Esophagus squamous epithelium (tissue), 5 donors: Measurements from ENCODE around the gene MLX. TPM values are rescaled to one million over a fixed set of nuclear protein-coding genes. Genes with fewer than 3 reads are reported as not detected.

ENCODE experiments used
- DNase-seq: peaks from one replicate; lab custom pipeline; 2025; lab: John Stamatoyannopoulos, UW
- H3K27ac ChIP-seq, 4 donors: fragments of 200-600 bp; sonication (generic); one replicate each; pipeline ENCODE4 v1.5.1; 2016 to 2019; ENCODE audit warnings: mild to moderate bottlenecking in 1 of 4
- H3K27me3 ChIP-seq, 4 donors: fragments of 200-600 bp; sonication (generic); 1 replicate in 3 of 4; 2 replicates in 1 of 4; pipeline versions ENCODE4 v1.5.1 to v1.6.0; 2017 to 2021; ENCODE audit warnings: antibody characterized with exemption in 1 of 4
- H3K36me3 ChIP-seq, 3 donors: fragments of 200-600 bp; sonication (generic); one replicate each; pipeline ENCODE4 v1.5.1; 2016 to 2019
- H3K4me1 ChIP-seq, 3 donors: fragments of 200-600 bp; sonication (generic); one replicate each; pipeline ENCODE4 v1.5.1; 2017 to 2019
- H3K4me3 ChIP-seq, 4 donors: fragments of 200-600 bp; sonication (generic); 1 replicate in 3 of 4; 2 replicates in 1 of 4; pipeline ENCODE4 v1.5.1; 2016 to 2019; ENCODE audit warnings: mild to moderate bottlenecking in 2 of 4, moderate library complexity in 1 of 4
- H3K9me3 ChIP-seq, 3 donors: fragments of 200-600 bp; sonication (generic); one replicate each; pipeline ENCODE4 v1.5.1; 2016 to 2019
- CTCF ChIP-seq, 6 experiments: fragments of 450-650 bp in 4 of 6; fragments of 200-600 bp in 2 of 6; sonication (generic) in 2 of 6; IDR thresholded peaks; one replicate each; pipeline ENCODE4 v1.5.1; 2016 to 2019; ENCODE audit warnings: antibody characterized with exemption in 6 of 6, mild to moderate bottlenecking in 4 of 6, moderate library complexity in 4 of 6
- POLR2A ChIP-seq, 4 donors: fragments of 450-650 bp; IDR thresholded peaks; one replicate each; pipeline ENCODE4 v1.6.1; 2017; ENCODE audit warnings: antibody characterized with exemption in 4 of 4, mild to moderate bottlenecking in 4 of 4, moderate library complexity in 3 of 4
- WGBS, 2 donors: methylation state at CpG; one replicate each; pipeline ENCODE4 v1.1.5; 2018; 5-methylcytosine and 5-hydroxymethylcytosine counted together
- intact Hi-C: fragments of 100-400 bp; cut with DNase I; formaldehyde crosslinking; loops from one replicate; pipeline ENCODE4 v1.15.0; 2022
- total RNA-seq, 4 donors: library from RNA; depleted of rRNA; stranded (reverse); fragments of >200 nt; gene quantifications; one replicate each; pipeline ENCODE4 v1.1.0, GENCODE V29; 2016
- donor health status: DM: yes; HTN: yes; CAD: no.

MLX gene
- total RNA-seq, 4 donors from 2014 or later = 34.0 to 47.9 (median 39.9) TPM

GRCh38 chr17:42536048-42536371 lies 30.9 kb upstream of the MLX start, which contains the start of gene NAGLU:
NAGLU (plus strand) TSS chr17:42536241; CDS start chr17:42536273, 32 bp downstream.
- WGBS, 2 donors = no CpG with 5 or more reads among the region's 40 CpGs
- Histone ChIP-seq H3K27ac (peak within 1 kb of the TSS; percentile 88 to 98 (median 94)), H3K36me3 (peaks cover 6 to 29% (median 9%) of the 10 kb centered on the region in 3 donors), H3K4me1 (peaks cover 27 to 51% (median 29%) of the 10 kb centered on the region in 3 donors), H3K4me3 (peak within 1 kb of the TSS; percentile 62 to 77 (median 72)), H3K27me3 (no peaks in the 10 kb centered on the region), H3K9me3 (no peaks in the 10 kb centered on the region)
- peak; percentile 39 for DNase-seq
- intact Hi-C loops = no loop called here
- TF ChIP-seq CTCF (IDR thresholded peaks at IDR 0.05) (peak in 1 of 6 experiments; percentile 19), POLR2A (IDR thresholded peaks at IDR 0.05) (peak in 3 of 4 donors; percentile 4 to 74 (median 72))

GRCh38 chr17:42536372-42537155 lies 30.3 kb upstream of the MLX start:
- peaks cover 6 to 35% (median 9%) of the 10 kb centered on the region in 3 donors for H3K36me3 ChIP-seq
- DNase-seq = no peak
- 0 to 5% methylated on average over 3 of the region's 65 CpGs for WGBS, 2 donors

GRCh38 chr17:42537156-42537805 lies 29.6 kb upstream of the MLX start:
- H3K9me3 ChIP-seq = no peaks in the 10 kb centered on the region
- H3K36me3 ChIP-seq = peaks cover 6 to 42% (median 13%) of the 10 kb centered on the region in 3 donors
- peak overlapping the region; percentile 88 to 98 (median 94) for H3K27ac ChIP-seq
- H3K4me3 ChIP-seq = peak overlapping the region; percentile 62 to 77 (median 72)
- peaks cover 20 to 48% (median 21%) of the 10 kb centered on the region in 3 donors for H3K4me1 ChIP-seq
- WGBS, 2 donors = 96% methylated on average over 5 of the region's 31 CpGs
- TF ChIP-seq POLR2A (IDR thresholded peaks at IDR 0.05) (no peak), CTCF (IDR thresholded peaks at IDR 0.05) (no peak)
- H3K27me3 ChIP-seq = no peaks in the 10 kb centered on the region
- intact Hi-C loops = no loop called here
- no peak for DNase-seq

More at GRCh38 chr17:42536372-42537155, 30.3 kb upstream of the MLX start:
- Histone ChIP-seq H3K9me3 (no peaks in the 10 kb centered on the region), H3K4me1 (peaks cover 21 to 51% (median 23%) of the 10 kb centered on the region in 3 donors), H3K27me3 (no peaks in the 10 kb centered on the region), H3K4me3 (peak overlapping the region; percentile 62 to 77 (median 72)), H3K27ac (peak overlapping the region; percentile 88 to 98 (median 94))
- TF ChIP-seq CTCF (IDR thresholded peaks at IDR 0.05) (peak in 2 of 6 experiments; percentile 17 to 26), POLR2A (IDR thresholded peaks at IDR 0.05) (no peak)
- intact Hi-C loops = no loop called here

- intact Hi-C loops = no loop called here
- 85 to 91% methylated on average over 3 to 4 of the region's 5 CpGs for WGBS, 2 donors
- H3K9me3 ChIP-seq = no peaks in the 10 kb centered on the region
- H3K27ac ChIP-seq = peak overlapping the region in 1 of 4 donors; percentile 19
- TF ChIP-seq CTCF (IDR thresholded peaks at IDR 0.05) (no peak), POLR2A (IDR thresholded peaks at IDR 0.05) (no peak)
- no peak for DNase-seq
- no peaks in the 10 kb centered on the region for H3K27me3 ChIP-seq
- peaks cover 17 to 41% (median 20%) of the 10 kb centered on the region in 3 donors for H3K4me1 ChIP-seq
- H3K36me3 ChIP-seq = peaks cover 6 to 49% (median 18%) of the 10 kb centered on the region in 3 donors
- H3K4me3 ChIP-seq = no peak overlapping the region
These were observed 29.0 kb upstream of the MLX start for GRCh38 chr17:42537826-42538451.
